Activated T-cell treated with anti-CD3 and anti-CD28 coated beads for 48 hours (primary cell): ENCODE measurements around the gene WWOX.

Source experiments
- DNase-seq: peaks from one replicate; pipeline ENCODE4 v3.0.0-alpha.2; 2020; ENCODE audit warnings: low read depth

WWOX gene

DNA sequence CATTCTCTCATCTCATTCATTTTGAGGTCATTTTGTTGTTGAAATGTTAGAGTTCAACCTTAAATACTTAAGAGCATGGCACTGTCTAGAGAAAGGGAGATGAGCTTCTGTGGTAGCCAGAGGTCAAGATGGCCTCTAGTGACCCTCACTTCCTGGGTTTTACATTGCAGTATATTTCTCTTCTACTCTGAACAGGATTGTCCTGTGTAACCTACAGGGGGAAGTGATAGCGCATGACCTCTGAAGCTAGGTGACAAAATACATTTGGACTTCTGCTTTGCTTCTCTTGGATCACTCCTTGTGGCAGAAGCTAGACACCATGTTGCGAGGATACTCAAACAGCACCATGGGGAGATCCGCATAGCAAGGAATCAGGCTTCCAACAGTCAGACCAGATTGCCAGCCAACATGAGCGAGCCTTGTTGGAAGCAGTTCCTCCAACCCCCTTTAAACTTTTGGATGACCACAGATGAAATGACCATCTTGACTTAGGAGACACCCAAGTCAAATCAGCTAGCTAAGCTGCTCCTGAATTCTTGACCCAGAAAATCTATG lies 752.7 kb downstream of the WWOX start:
- DNase-seq: no peak

DNA sequence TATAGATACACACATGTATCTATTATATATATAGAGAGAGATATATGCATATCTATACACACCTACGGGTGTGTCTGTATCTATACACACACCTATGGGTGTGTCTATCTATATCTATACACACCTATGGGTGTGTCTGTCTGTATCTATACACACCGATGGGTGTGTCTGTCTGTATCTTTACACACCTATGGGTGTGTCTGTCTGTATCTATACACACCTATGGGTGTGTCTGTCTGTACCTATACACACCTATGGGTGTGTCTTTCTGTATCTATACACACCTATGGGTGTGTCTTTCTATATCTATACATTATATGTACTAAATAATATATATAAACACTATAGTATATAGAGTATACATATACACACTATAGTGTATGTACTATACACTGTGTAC lies 762.6 kb downstream of the WWOX start:
- no peak for DNase-seq

DNA sequence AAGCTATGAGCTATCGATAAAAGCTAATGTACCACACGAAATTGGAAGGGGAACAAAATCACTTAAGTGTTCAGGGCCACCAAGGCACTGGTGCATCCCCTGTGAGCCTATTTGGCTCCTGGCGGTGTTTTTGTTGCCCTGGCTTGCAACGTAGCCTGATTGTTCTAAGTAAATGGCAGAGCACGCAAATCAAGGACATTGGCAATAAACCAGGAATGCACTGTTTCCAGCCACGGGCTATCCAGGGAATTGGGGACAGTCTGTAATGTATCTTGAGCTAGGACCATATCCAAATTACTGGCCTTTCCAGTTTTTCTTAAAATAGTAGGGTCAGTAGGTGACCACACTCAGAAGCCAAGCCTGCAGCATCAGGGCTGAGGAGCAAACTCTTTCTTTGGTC lies 767.1 kb downstream of the WWOX start:
- DNase-seq: no peak

DNA sequence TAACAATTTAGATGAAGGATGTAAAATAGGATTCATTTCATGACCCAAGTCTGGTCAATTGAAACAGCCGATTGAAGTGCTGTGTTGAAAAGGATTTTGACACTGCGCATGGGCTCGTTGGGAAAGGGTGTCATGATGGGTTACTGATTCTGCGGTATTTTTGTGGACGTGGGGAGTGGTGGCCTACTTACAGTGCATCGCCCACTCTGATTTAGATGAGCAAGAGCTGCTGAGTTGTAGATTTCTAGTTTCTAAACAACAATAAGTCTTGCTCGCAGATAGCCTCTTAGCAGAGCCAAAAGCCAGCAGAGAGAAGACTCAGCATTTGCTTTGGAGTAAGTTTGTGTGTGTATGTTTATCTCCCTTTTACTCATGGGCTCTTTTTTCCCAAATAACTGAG lies 770.0 kb downstream of the WWOX start:
- no peak for DNase-seq

DNA sequence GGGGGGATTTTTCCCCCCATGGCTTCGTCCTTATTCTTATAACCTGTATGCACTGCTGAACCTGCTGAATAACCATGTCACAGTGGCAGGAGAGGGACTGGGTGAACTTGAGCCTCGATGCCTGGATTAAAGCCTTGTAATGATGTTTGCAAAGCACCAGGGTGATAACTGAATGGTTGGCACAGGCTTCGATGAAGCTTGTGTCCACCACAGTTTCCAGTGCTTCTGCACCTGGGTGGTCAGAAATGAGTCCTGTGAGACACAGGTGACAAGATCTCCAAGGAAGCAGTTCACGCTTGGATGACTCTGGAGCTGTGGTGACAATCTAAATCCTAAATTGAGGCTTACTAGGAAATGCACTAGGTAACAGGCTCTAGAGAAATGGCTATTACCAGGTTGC lies 771.8 kb downstream of the WWOX start:
- no peak for DNase-seq

DNA sequence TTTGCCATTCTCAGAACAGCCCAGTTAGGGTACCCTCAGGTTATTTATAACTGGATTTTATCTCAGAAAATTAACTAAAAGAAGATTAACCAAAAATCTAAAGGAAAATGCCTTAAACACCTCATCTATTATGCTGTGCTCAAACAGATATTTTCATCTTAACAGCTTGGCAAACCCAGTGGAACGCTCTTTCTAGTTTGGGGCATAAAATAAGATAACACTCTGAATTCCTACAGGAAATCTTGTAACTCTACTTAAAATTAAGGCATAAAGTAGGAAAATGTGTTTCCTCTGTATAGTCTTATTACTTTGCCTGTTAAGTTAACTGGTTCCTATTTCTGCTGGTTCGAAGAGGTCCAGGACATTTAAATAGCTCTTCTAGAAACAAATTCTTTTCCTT lies 777.2 kb downstream of the WWOX start:
- no peak for DNase-seq

DNA sequence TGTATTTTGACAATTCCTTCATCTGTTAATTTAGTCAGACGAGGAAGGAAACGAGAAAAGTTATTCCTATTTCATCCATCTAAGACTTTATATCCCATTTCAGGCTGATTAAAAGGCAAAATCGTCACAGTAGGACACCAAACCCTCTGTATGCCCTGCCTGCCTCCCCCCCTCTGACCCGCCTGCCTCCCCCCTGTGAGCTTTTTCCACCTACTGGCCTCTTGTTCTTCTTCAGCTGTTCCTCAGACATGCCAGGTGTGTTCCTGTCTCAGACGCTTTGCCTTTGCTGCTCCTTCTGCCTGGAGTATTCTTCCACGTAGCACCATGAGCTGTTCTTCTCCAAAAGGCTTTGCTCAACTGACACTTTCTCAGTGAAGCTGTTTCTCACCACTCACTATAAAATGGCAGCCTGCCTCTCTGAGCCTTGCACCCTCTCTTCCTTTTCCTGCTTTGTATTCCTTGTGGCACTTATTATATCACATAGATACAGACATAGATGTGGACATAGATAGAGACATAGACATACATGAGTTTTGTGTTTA lies 777.7 kb downstream of the WWOX start:
- no peak for DNase-seq

DNA sequence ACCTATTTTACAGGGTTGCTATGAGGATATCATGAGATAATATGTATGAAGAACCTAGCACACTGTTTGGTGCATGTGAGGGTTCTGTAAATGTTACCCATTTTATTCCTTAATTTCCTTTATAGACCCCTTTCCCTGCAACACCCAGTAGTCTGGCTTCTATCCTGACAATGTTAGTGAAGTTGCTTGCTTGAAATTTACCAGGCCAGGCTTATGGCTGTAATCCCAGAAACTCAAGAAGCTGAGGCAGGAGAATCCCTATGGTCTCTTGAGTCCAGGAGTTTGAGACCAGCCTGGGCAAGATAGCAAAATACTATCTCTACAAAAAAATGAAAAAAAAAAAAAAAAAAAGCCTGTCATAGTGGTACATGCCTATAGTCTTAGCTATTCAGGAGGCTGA lies 779.1 kb downstream of the WWOX start:
- DNase-seq: no peak

DNA sequence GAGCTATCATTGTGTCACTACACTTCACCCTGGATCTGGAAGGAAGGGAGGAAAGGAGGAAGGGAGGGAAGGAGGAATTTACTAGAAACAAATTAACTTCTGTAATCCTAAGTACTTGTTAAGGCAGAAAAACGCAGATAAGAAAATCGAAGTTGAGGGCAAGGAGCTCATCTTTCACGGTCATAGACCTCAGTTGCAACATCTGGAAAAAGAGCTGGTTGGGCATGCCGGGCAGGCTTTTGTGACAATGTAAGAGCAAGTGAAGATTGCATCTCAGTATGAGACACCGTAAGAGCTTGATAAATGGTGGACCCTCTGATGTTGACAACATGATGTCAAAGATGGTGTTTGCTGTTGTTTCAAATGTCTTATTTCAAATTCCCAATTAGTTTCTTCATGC lies 779.6 kb downstream of the WWOX start:
- no peak for DNase-seq

DNA sequence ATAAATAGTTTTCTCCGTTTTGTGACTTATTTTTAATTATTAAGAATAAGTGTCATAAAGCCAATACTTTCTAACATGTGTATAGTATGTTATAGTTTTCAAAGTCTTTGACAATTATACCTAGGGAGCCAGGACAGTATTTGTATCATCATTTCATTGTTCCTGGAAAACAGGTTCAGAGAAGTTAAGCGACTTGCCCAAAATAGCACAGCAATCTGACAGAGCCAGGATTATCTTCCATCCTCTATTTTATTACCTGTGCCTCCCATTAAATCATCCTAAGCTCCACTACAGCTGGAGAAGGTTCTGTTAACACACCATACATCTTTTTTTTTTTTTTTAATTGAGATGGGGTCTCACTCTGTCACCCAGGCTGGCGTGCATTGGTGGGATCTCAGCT lies 782.7 kb downstream of the WWOX start:
- DNase-seq: no peak

DNA sequence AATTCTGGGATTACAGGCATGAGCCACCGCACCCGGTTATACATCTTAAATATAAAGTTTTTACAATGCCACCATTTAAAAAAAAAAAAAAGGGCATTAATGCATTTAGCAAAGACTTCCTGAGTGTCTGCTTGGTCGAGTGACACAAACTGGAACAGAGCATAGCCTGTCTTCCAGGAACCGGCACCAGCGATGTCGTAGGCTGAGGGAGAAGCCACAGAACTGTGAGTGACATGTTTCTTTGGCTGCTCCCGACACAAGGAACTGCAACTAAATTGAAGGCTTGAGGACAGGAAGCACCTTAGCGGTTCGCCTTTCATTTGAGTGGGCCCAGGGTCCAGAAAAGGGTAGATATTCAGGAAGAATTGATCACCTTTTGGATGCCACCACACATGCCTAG lies 783.3 kb downstream of the WWOX start:
- DNase-seq: no peak

DNA sequence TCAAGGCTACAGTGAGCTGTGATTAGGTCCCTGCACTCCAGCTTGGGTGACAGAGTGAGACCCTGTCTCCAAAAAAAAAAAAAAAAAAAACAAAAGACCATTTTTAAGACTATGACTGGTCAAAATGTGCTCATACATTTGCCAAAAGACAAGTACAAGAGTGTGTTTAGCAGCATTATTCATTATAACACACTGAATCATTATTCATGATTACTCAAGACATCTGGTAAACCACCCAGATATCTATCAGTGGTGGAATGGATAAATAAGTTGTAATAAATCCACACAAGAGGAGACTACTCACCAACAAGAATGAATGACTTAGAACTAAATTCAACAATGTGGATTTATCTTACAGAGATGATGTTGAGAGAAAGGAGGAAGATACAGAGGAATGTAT lies 784.8 kb downstream of the WWOX start:
- DNase-seq: no peak

DNA sequence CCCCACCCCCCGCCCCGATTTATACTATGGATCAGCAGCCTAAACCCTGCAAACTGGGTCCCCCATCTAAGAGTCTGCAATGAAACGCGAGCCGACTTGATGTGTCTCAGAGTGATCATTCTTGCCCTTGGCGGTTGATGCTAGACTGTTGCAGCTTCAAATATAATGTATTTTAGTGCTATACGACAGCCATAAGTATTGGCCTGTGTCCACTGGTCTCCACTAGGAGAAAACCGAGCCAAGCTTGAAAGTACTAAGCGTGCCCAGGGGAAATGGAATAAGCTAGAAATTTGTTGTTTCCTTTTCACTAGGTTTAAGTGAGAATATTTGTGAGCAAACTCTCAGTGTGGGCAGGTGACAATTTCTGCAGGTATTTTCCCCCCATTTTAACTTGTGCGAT lies 789.9 kb downstream of the WWOX start:
- no peak for DNase-seq

DNA sequence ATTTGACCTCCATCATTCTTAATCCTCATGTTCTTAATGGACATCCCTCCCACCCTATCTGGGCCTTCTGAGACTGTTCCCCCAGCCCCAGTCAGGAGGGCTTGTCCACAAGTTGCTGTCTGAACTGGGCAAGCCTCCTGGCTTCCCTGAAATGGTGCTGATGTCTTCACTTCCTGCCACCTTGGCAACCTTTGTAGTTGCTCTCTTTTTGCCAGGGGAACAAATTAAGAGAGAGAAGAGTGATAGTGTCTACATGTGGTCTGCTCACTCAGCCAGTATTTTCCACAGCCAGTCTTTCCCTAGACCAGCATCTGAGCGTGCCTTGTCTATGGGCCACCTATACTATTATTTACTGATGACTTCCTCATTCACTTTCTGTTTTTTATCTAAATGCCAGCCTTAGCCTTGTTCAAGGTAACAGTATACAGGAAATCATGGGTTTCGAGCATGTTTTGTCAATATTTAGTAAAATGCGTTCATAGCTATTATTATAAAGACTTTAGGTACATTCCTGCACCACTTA lies 791.0 kb downstream of the WWOX start:
- no peak for DNase-seq

DNA sequence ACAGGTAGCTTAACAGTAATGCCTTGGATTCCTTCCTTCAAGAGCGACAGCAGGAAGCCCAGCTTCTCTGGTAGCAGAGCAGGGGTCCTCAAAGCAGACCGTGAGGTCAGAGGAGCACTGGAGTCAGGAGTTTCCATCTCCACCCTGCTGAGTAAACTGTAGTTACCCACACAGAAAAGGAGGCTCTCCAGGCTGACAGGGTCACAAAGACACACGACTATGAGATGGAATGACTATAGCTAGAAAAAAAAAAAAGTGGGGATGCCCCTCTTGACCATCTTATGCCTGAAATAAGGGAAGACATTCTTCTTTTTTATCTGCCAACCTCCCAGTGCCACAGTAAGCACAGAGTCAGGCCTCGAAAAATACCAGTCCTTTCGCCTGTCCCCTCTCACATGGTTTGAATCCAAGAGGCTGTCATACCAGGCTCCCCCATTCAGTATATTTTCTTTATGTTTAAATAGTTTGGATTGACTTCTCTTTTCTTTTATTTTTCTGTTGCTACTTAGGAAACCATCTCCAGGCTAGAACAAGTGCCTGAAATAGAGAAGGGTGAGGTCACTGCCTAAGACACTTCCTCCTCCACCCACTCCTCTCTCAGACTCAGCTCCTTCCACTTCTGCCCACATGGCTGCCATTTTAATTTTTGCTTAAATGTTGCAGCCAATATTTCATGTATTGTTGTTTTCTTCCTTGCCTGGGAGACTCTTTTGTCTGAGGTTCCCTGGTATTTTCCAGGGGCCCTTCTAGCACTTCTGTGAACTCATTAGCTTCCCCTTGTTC lies 793.7 kb downstream of the WWOX start:
- DNase-seq: no peak

DNA sequence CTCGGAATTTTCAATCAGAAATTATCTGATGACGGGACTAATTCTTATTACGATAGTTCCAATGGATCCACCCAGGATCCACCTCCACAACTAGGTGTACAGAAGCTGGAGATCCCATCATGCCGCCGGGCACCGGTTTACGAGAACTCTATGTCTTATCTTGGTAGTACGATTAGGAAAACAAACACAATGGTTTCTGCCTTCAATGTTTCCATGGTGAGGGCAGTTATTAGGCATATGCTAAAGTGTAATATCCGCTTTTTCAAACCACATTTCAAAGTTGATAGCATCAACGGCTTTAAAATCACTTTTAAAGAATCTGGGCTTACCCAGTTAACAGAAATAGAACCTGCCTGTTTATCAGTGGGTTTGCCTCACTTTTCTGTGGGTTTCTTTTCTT lies 795.4 kb downstream of the WWOX start:
- DNase-seq: no peak

DNA sequence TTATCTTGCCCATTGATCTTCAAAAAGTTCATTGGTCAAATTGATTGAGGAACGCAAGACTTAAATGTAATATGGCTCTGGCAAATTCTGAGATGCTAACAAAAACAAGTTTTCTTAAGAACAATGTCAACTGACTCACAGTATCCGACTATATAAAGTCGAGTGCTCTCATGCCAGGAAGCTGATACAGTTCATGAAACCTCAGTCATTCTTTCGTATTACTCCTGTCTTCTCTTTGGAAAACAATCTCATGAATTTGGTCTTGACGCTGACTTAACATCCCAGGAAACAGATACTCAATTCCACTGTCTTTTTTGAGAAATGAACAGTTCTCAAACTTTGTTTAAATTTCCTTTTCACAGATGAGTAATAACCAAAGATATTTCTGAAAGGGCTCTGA lies 796.2 kb downstream of the WWOX start:
- no peak for DNase-seq

DNA sequence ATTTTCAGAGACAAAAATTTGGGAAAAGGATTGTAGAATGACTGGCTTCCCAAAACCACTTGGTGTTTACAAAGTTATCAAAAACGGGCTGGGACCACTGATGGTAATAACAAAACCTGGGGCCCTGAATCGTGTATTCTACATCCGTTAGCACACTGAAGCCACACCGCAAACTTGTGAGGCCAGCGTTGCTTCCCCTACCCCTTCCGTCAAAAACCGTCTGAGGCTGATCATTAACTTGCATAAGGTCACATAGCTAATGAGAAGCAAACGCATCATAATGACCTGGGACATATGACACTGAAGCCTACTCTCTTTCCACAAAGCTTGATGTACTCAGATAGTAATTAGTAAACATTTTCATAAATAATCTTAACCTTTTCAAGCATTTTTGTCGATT lies 796.8 kb downstream of the WWOX start:
- DNase-seq: no peak

DNA sequence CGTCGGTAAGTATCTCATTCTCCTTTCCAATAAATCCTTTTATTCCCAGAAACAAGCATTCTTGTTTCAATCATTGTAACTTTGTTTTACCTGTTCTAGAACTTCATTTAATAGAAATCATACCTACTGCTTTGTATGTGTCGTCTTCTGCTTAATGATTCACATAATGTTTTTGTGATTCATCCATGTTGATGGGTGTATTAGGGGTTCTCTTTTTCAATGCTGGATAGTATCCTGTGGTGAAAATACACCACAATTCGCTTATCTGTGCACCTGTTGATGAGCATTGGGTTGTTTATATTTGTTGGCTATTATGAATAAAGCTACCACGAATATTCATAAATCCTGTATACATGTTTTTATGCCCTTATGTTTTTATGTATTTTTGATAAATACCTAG lies 797.8 kb downstream of the WWOX start:
- DNase-seq: no peak

DNA sequence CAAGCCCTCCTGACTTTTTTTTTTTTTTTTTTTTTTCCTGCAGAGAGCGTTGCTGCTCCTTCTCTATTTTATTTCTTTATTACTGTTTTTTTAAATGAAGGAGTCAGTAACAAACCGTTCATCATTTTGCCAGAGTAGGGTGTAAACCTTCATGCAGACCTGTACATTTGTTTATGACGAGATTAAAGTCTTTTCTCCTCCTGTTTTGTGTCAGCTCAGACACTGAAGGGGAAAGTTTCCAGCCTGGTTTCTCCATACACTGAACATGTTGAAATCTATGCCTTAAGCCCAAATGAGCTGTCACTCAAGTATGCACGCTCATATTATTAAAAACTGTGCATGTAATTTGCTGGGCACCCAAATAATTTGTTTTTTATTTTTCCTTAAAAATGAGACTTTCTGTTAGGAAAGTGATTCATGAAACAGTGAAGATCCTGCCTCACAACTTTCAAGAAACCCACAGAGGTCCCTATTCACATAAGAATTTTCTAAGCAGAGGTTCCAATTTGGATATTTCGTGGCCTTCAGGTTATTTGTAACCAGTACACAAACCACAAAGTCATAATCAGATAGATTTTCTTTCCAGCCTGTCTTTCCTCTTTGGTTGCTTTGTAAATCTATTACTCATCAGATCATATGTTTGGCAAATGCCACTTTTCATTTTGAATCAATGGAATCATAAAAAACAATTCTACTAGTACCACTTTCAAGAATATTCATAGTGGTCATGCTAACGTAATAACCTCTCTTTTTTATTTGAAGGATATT lies 800.8 kb downstream of the WWOX start:
- no peak for DNase-seq

DNA sequence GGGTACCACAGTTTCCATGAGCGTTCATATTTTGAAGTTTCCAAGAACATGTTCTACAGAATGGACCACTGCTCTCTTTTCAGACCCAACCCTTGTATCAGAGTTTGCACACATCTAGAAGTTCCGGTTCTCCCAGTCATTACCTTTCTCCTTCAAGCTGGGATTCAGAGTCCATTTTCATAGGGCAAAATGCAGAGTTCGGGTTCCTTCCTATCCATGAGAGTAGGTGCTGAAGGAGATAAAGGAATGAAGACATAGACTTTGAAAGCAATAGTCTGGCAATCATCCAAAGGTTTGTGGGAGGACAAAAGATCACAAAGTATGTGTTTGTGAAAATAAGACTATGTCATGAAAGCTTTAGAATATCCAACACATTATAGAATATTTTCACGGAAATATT lies 801.5 kb downstream of the WWOX start:
- DNase-seq: no peak

DNA sequence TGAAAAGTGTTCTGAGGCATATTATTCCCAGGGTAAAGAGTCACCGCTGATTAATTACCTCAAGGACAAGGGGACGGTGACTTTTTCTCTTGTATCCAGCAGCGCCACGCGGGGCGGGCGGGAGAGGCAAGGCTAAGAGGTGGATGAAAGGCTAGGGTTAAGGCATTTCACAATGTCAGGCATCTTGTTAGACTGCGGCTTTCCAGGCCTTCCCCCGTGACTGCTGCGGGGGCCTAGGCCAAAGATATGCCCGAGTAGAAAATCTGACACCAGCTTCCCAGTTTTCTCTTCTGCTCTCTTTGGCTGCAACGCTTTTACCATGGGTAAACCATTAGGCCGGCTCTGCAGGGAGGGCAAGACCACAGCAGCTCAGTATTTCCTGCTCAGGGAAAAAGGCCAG lies 802.9 kb downstream of the WWOX start:
- no peak for DNase-seq

DNA sequence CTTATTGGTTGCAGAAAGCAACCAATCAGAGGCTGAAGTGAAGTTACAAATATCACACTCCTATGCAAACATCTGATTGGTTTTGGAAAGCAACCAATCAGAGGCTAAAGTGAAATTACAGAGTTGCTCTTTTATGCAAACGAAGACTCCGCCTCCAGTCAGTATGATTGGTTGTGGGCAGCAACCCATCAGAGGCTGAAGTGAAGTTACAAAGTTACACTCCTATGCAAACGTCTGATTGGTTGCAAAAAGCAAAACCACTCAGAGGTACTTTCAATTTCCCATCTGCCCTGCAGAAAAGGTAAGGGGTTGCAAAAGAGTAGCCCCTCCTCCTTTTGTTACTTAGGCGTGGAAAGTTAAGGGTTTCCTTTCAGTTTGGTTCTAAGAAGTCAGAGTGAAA lies 803.8 kb downstream of the WWOX start:
- no peak for DNase-seq
